A549 (cell line): Measurements from ENCODE around the gene BRSK2.

Source experiments
- CBX2 ChIP-seq: fragments of 200-600 bp; sonication (generic); IDR thresholded peaks from 2 replicates; pipeline ENCODE4 v1.6.1; 2016; ENCODE audit warnings: low read depth, mild to moderate bottlenecking, borderline replicate concordance
- CHD2 ChIP-seq: fragments of 150-350 bp; IDR thresholded peaks from 2 replicates; pipeline ENCODE4 v1.6.1; 2014; ENCODE audit warnings: low read length; ENCODE audit not compliant: partially characterized antibody
- CHD4 ChIP-seq: fragments of 200-600 bp; sonication (generic); IDR thresholded peaks from 2 replicates; pipeline ENCODE4 v1.6.1; 2016; ENCODE audit warnings: antibody characterized with exemption, mild to moderate bottlenecking, borderline replicate concordance
- HDAC2 ChIP-seq: fragments of 200-600 bp; sonication (generic); IDR thresholded peaks from 2 replicates; pipeline ENCODE4 v1.6.1; 2016
- HEYL ChIP-seq: fragments of 250-450 bp; sonication (Bioruptor Pico); IDR thresholded peaks from 2 replicates; pipeline ENCODE4 v1.8.0; 2021; ENCODE audit warnings: mild to moderate bottlenecking, moderate library complexity
- KDM1A ChIP-seq: fragments of 200-600 bp; sonication (generic); IDR thresholded peaks from 2 replicates; pipeline ENCODE4 v1.6.1; 2016; ENCODE audit warnings: low read depth, mild to moderate bottlenecking
- POLR2A ChIP-seq: IDR thresholded peaks from 2 replicates; pipeline ENCODE4 v1.6.1; 2012; ENCODE audit warnings: mild to moderate bottlenecking, low read length
- RNF2 ChIP-seq: fragments of 200-600 bp; sonication (generic); IDR thresholded peaks from 2 replicates; pipeline ENCODE4 v1.6.1; 2016; ENCODE audit warnings: low read depth, mild to moderate bottlenecking, antibody characterized with exemption, moderate library complexity, borderline replicate concordance
- ZC3H11A ChIP-seq: fragments of 450-650 bp; IDR thresholded peaks from 2 replicates; pipeline ENCODE4 v1.6.1; 2014; ENCODE audit warnings: antibody characterized with exemption, mild to moderate bottlenecking
- TF ChIP-seq, protein P1 (sequence below): fragments of >200 bp; sonication (Bioruptor Twin); formaldehyde crosslinking; IDR thresholded peaks from 3 replicates; pipeline ENCODE4 v1.5.1; 2016
- TF ChIP-seq, protein P2 (sequence below): IDR thresholded peaks from 2 replicates; pipeline ENCODE4 v1.6.1; 2012

DNA sequence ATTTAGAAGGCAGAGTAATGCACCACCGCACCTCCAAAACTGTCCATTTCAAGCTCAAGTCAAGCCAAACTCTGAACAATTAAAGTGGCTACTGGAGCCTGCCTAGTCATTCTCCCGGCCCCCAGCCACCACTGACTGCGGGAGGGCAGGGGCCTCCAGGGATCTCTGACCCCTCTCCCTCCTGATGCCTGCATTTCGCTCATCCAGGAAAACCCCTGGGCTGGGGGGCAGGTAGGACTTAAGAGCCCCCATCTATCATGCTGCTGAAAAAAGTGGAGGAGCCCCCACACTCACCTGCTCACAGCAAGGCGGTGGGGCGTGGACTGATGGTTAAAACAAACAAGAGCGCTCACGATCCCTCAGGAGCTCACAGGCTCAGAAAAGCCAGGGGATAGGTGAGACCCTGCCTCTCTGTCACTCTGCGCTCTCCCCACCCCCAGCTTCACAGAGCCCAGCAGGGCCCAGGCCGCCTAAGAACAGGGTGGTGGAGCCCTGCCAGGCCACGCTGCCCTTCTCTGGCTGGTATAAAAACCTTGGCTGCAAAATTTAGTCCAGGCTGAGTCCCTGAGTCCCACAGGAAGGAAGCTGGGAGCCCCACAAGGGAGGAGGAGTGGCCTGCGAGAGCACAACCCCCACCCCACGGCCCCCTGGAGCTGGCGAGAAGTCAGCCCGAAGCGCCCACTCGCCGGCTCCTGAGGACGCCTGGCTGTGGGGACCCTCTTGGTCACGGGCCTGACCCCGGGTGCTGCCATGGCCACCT lies 117.8 kb downstream of the BRSK2 start:
- TF ChIP-seq, protein P1, sequence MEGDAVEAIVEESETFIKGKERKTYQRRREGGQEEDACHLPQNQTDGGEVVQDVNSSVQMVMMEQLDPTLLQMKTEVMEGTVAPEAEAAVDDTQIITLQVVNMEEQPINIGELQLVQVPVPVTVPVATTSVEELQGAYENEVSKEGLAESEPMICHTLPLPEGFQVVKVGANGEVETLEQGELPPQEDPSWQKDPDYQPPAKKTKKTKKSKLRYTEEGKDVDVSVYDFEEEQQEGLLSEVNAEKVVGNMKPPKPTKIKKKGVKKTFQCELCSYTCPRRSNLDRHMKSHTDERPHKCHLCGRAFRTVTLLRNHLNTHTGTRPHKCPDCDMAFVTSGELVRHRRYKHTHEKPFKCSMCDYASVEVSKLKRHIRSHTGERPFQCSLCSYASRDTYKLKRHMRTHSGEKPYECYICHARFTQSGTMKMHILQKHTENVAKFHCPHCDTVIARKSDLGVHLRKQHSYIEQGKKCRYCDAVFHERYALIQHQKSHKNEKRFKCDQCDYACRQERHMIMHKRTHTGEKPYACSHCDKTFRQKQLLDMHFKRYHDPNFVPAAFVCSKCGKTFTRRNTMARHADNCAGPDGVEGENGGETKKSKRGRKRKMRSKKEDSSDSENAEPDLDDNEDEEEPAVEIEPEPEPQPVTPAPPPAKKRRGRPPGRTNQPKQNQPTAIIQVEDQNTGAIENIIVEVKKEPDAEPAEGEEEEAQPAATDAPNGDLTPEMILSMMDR, result no peak
- no peak for TF ChIP-seq CHD4
- no peak for TF ChIP-seq POLR2A
- TF ChIP-seq RNF2, result no peak
- TF ChIP-seq ZC3H11A, result no peak
- no peak for TF ChIP-seq CBX2
- no peak for TF ChIP-seq HDAC2
- TF ChIP-seq KDM1A, result no peak
- no peak for TF ChIP-seq CHD2
- TF ChIP-seq, protein P2, sequence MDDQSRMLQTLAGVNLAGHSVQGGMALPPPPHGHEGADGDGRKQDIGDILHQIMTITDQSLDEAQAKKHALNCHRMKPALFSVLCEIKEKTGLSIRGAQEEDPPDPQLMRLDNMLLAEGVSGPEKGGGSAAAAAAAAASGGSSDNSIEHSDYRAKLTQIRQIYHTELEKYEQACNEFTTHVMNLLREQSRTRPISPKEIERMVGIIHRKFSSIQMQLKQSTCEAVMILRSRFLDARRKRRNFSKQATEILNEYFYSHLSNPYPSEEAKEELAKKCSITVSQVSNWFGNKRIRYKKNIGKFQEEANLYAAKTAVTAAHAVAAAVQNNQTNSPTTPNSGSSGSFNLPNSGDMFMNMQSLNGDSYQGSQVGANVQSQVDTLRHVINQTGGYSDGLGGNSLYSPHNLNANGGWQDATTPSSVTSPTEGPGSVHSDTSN, result no peak
- no peak for TF ChIP-seq HEYL (CRISPR knock-in tag)
